Measurements from ENCODE around the gene CUEDC1.

DNA sequence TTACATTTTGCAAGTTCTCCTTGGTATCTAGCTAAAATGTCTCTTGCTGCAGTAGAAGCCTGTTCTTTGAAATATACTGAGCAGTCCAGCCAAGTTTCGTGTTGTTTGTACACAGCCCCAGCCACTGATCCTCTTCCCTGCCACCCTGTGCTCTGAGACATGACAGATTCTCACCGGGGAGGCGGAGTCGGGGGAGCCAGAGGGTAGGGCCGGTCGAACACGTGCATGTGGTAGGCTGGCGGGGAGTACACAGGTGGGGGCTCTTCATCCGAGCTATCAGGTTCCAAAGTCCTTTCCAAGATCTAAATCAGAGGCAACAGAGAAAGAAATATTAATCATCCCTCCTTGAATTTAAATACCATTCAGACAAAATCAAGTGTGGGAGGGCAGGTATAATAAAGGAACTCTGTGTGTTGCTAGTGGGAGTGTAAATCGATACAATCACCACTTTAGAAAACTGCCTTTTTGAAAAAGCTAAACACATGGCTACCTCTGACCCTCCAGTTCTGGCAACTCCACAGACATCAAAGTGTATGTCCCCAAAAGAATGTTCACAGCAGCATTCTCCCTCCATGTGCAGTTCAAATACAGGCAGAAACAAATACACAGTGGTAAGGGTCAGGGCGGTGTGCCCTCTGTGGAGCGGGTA lies 75.7 kb downstream of the CUEDC1 start:
- TF ChIP-seq, protein P1, sequence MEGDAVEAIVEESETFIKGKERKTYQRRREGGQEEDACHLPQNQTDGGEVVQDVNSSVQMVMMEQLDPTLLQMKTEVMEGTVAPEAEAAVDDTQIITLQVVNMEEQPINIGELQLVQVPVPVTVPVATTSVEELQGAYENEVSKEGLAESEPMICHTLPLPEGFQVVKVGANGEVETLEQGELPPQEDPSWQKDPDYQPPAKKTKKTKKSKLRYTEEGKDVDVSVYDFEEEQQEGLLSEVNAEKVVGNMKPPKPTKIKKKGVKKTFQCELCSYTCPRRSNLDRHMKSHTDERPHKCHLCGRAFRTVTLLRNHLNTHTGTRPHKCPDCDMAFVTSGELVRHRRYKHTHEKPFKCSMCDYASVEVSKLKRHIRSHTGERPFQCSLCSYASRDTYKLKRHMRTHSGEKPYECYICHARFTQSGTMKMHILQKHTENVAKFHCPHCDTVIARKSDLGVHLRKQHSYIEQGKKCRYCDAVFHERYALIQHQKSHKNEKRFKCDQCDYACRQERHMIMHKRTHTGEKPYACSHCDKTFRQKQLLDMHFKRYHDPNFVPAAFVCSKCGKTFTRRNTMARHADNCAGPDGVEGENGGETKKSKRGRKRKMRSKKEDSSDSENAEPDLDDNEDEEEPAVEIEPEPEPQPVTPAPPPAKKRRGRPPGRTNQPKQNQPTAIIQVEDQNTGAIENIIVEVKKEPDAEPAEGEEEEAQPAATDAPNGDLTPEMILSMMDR (IDR thresholded peaks at IDR 0.05; ENCODE audit: low read depth, low read length), result no peak
- no peak for TF ChIP-seq EZH2phosphoT487 (IDR thresholded peaks at IDR 0.05; ENCODE audit: low read depth)

Measured in OCI-LY3 (cell line).